Measurements from ENCODE around the gene RAE1. TPM values are rescaled to one million over a fixed set of nuclear protein-coding genes. Genes with fewer than 3 reads are reported as not detected.

The RAE1 gene
- total and polyA plus RNA-seq, 2 of the 4 experiments (the other 2 are of a cell fraction): 32.8 to 80.5 TPM

GRCh38 chr20:57317316-57317788 is 33.7 kb upstream of the RAE1 start:
- intact Hi-C loops (cut with micrococcal nuclease) (no loop called here), in situ Hi-C loops (cut with MboI; ENCODE audit: low sequenced_read_pairs) (no loop called here), dilution Hi-C loops (cut with HindIII; ENCODE audit: low sequenced_read_pairs, unreplicated experiment) (no loop called here)
- Histone ChIP-seq H4K20me1 (ENCODE audit: insufficient read depth, low read length) (no peaks in the 10 kb centered on the region), H3K56ac (ENCODE audit: extremely low read depth, insufficient read depth, low read length) (no peak overlapping the region), H2BK5ac (ENCODE audit: low read depth, low read length, poor library complexity, severe bottlenecking) (no peak overlapping the region), H3K9me3 (ENCODE audit: control insufficient read depth, insufficient read depth, low read length) (no peaks in the 10 kb centered on the region), H3K4me1 (ENCODE audit: control insufficient read depth, insufficient read depth, low read length) (no peaks in the 10 kb centered on the region), H2AK5ac (ENCODE audit: low read depth, low read length) (no peak overlapping the region), H3K14ac (replicated peaks; ENCODE audit: low read depth, low read length) (no peak overlapping the region), H3K36me3 (ENCODE audit: control insufficient read depth, insufficient read depth, low read length) (no peaks in the 10 kb centered on the region), H3K9ac (ENCODE audit: low read depth, low read length) (no peak overlapping the region), H2AK9ac (replicated peaks; ENCODE audit: low read depth, low read length, poor library complexity) (no peak overlapping the region), H3K79me1 (ENCODE audit: low read depth in 1 of 2, low read length in 2 of 2) (no peaks in the 10 kb centered on the region), H4K8ac (ENCODE audit: low read depth in 2 of 2, low read length in 2 of 2) (no peak overlapping the region), H2AFZ (replicated peaks; ENCODE audit: low read length, poor library complexity) (no peak overlapping the region), H3K9me1 (ENCODE audit: insufficient read depth, low read length) (no peaks in the 10 kb centered on the region), H3K4me2 (ENCODE audit: low read depth, low read length) (no peak overlapping the region), H2BK15ac (ENCODE audit: low read depth, low read length) (no peak overlapping the region), H2BK20ac (ENCODE audit: low read depth, low read length) (no peak overlapping the region), H3K23ac (ENCODE audit: low read depth, low read length) (no peak overlapping the region), H4K91ac (ENCODE audit: insufficient read depth, low read depth, low read length) (no peak overlapping the region), H3K4me3 (ENCODE audit: insufficient read depth, low read depth, low read length) (no peak overlapping the region), H2BK120ac (ENCODE audit: low read depth, low read length) (no peak overlapping the region), H3K27me3 (ENCODE audit: control insufficient read depth, insufficient read depth, low read length) (no peaks in the 10 kb centered on the region; the same call in 1 of the 2 replicates), H3K18ac (ENCODE audit: low read depth, low read length) (no peak overlapping the region), H4K5ac (ENCODE audit: low read depth, low read length) (no peak overlapping the region), H3K4ac (ENCODE audit: low read depth, low read length) (no peak overlapping the region), H3K27ac (ENCODE audit: insufficient read depth, low read length) (no peak overlapping the region)
- BruUV-seq (replicated peaks): no TSS peak
- CTCF ChIA-PET: no interaction called here
- POLR2A ChIA-PET (ENCODE audit: unreplicated experiment): no interaction called here
- no peak for ATAC-seq (ENCODE audit: low read depth)
- no peak for DNase-seq
- WGBS, 2 experiments (ENCODE audit: extremely low coverage in 2 of 2, insufficient read length in 1 of 2): 61% methylated on average over 3 of the region's 8 CpGs; no CpG with 5 or more reads in 1 of the 2 experiments
- TF ChIP-seq NFE2L2 (IDR thresholded peaks at IDR 0.05; ENCODE audit: low read depth, low read length): no peak
- no peak for TF ChIP-seq CTCF (conservative IDR thresholded peaks at IDR 0.05; ENCODE audit: low read depth, low read length)
- no peak for TF ChIP-seq RCOR1 (IDR thresholded peaks at IDR 0.05; ENCODE audit: insufficient replicate concordance, low read length)
- no peak for TF ChIP-seq SMC3 (IDR thresholded peaks at IDR 0.05; ENCODE audit: low read depth, low read length)
- no peak for TF ChIP-seq MAFK (IDR thresholded peaks at IDR 0.05; ENCODE audit: low read depth, low read length)
- TF ChIP-seq CHD1 (IDR thresholded peaks at IDR 0.05; ENCODE audit: low read depth, low read length): no peak
- no peak for TF ChIP-seq FOS (IDR thresholded peaks at IDR 0.05; ENCODE audit: low read depth, low read length)
- no peak for TF ChIP-seq BHLHE40 (IDR thresholded peaks at IDR 0.05; ENCODE audit: low read depth, low read length)
- TF ChIP-seq ELK1 (IDR thresholded peaks at IDR 0.05; ENCODE audit: borderline replicate concordance, low read depth, low read length): no peak
- TF ChIP-seq MAZ (IDR thresholded peaks at IDR 0.05; ENCODE audit: borderline replicate concordance, low read depth, low read length): no peak
- no peak for TF ChIP-seq CEBPB (IDR thresholded peaks at IDR 0.05; ENCODE audit: low read depth, low read length)
- no peak for TF ChIP-seq RFX5 (IDR thresholded peaks at IDR 0.05; ENCODE audit: low read depth, low read length)
- no peak for TF ChIP-seq USF2 (IDR thresholded peaks at IDR 0.05; ENCODE audit: low read depth, low read length)
- no peak for TF ChIP-seq RAD21 (IDR thresholded peaks at IDR 0.05; ENCODE audit: low read length)
- no peak for TF ChIP-seq POLR2A (IDR thresholded peaks at IDR 0.05; ENCODE audit: low read depth, low read length)
- TF ChIP-seq MXI1 (IDR thresholded peaks at IDR 0.05; ENCODE audit: borderline replicate concordance, low read depth, low read length): no peak

Data from IMR-90 (cell line).